Dendritic cell treated with granulocyte-macrophage colony-stimulating factor and Interleukin-4, amounts not matched to agents 40 ng/mL and 50 ng/mL, for 4 days (primary cell): ENCODE measurements around the gene KIF5A.
"Not testable (repeated sequence)": the region's sequence is repeated elsewhere in the genome, so short reads cannot be mapped to it uniquely, and the experiment has no call there.

ENCODE experiments used
- H3K27ac Mint-ChIP-seq: one replicate; pipeline ENCODE4 v1.8.0; 2022; ENCODE audit warnings: mild to moderate bottlenecking, mixed read lengths
- H3K27me3 Mint-ChIP-seq: one replicate; pipeline ENCODE4 v1.8.0; 2022; ENCODE audit warnings: mild to moderate bottlenecking, mixed read lengths
- H3K36me3 Mint-ChIP-seq: one replicate; pipeline ENCODE4 v1.8.0; 2022; ENCODE audit warnings: low read depth, mixed read lengths
- H3K4me1 Mint-ChIP-seq: one replicate; pipeline ENCODE4 v1.8.0; 2022; ENCODE audit warnings: low read depth, mixed read lengths
- H3K4me3 Mint-ChIP-seq: one replicate; pipeline ENCODE4 v1.8.0; 2022; ENCODE audit warnings: mild to moderate bottlenecking, moderate library complexity, mixed read lengths
- H3K9me3 Mint-ChIP-seq: one replicate; pipeline ENCODE4 v1.8.0; 2022; ENCODE audit warnings: mixed read lengths
- intact Hi-C: fragments of 100-400 bp; cut with micrococcal nuclease; formaldehyde crosslinking; loops from one replicate; pipeline ENCODE4 v1.15.0; 2022

The KIF5A gene

GRCh38 chr12:57583008-57583831, 33.4 kb downstream of the KIF5A start:
- no peak overlapping the region for H3K27ac Mint-ChIP-seq
- peaks cover 25% of the 10 kb centered on the region for H3K4me1 Mint-ChIP-seq
- H3K36me3 Mint-ChIP-seq = no peaks in the 10 kb centered on the region
- H3K4me3 Mint-ChIP-seq = no peak overlapping the region
- H3K9me3 Mint-ChIP-seq = no peaks in the 10 kb centered on the region
- peaks cover 24% of the 10 kb centered on the region for H3K27me3 Mint-ChIP-seq
- intact Hi-C loops = loop anchor here (1.0 to 10.0 kb wide), 3 partner anchors 38 to 322 kb away; no protein-coding TSS in a partner anchor

GRCh38 chr12:57584050-57584449, 34.2 kb downstream of the KIF5A start:
- H3K36me3 Mint-ChIP-seq = no peaks in the 10 kb centered on the region
- H3K27me3 Mint-ChIP-seq = peaks cover 20% of the 10 kb centered on the region
- H3K4me3 Mint-ChIP-seq = no peak overlapping the region
- intact Hi-C loops = loop anchor here (5.0 to 10.0 kb wide), 2 partner anchors 158 to 321 kb away; no protein-coding TSS in a partner anchor
- H3K9me3 Mint-ChIP-seq = no peaks in the 10 kb centered on the region
- no peak overlapping the region for H3K27ac Mint-ChIP-seq
- H3K4me1 Mint-ChIP-seq = peaks cover 25% of the 10 kb centered on the region

- H3K27ac Mint-ChIP-seq = no peak overlapping the region
- intact Hi-C loops = loop anchor here (5.0 to 10.0 kb wide), 2 partner anchors 158 to 320 kb away; no protein-coding TSS in a partner anchor
- H3K4me3 Mint-ChIP-seq = no peak overlapping the region
- peaks cover 20% of the 10 kb centered on the region for H3K27me3 Mint-ChIP-seq
- H3K9me3 Mint-ChIP-seq = no peaks in the 10 kb centered on the region
- peaks cover 25% of the 10 kb centered on the region for H3K4me1 Mint-ChIP-seq
- no peaks in the 10 kb centered on the region for H3K36me3 Mint-ChIP-seq
Observed at GRCh38 chr12:57584690-57585089, 34.8 kb downstream of the KIF5A start.

GRCh38 chr12:57585156-57585555, 35.3 kb downstream of the KIF5A start:
- H3K4me3 Mint-ChIP-seq = no peak overlapping the region
- no peak overlapping the region for H3K27ac Mint-ChIP-seq
- H3K4me1 Mint-ChIP-seq = peaks cover 26% of the 10 kb centered on the region
- no peaks in the 10 kb centered on the region for H3K36me3 Mint-ChIP-seq
- intact Hi-C loops = loop anchor here (10.0 kb wide), 1 partner anchor 320 kb away; no protein-coding TSS in a partner anchor
- H3K27me3 Mint-ChIP-seq = peaks cover 18% of the 10 kb centered on the region
- no peaks in the 10 kb centered on the region for H3K9me3 Mint-ChIP-seq

- intact Hi-C loops = loop anchor here (10.0 kb wide), 1 partner anchor 319 kb away; no protein-coding TSS in a partner anchor
- Mint-ChIP-seq H3K4me3 (no peak overlapping the region), H3K9me3 (no peaks in the 10 kb centered on the region), H3K27ac (no peak overlapping the region), H3K27me3 (peaks cover 17% of the 10 kb centered on the region), H3K4me1 (peaks cover 31% of the 10 kb centered on the region), H3K36me3 (peaks cover 1% of the 10 kb centered on the region)
Observed at GRCh38 chr12:57586128-57586527, 36.3 kb downstream of the KIF5A start.

- H3K9me3 Mint-ChIP-seq = no peaks in the 10 kb centered on the region
- intact Hi-C loops = loop anchor here (10.0 kb wide), 1 partner anchor 318 kb away; no protein-coding TSS in a partner anchor
- peaks cover 8% of the 10 kb centered on the region for H3K36me3 Mint-ChIP-seq
- H3K27me3 Mint-ChIP-seq = peaks cover 20% of the 10 kb centered on the region
- H3K27ac Mint-ChIP-seq = no peak overlapping the region
- H3K4me1 Mint-ChIP-seq = peaks cover 38% of the 10 kb centered on the region
- no peak overlapping the region for H3K4me3 Mint-ChIP-seq
Observed at GRCh38 chr12:57586832-57587429, 37.1 kb downstream of the KIF5A start.

- not testable (repeated sequence) for H3K27me3 Mint-ChIP-seq, H3K9me3 Mint-ChIP-seq, H3K4me3 Mint-ChIP-seq, H3K36me3 Mint-ChIP-seq, H3K27ac Mint-ChIP-seq
- intact Hi-C loops = loop anchor here (10.0 kb wide), 1 partner anchor 316 kb away; no protein-coding TSS in a partner anchor
- peaks cover 38% of the 10 kb centered on the region for H3K4me1 Mint-ChIP-seq
Observed at GRCh38 chr12:57588951-57589610, 39.2 kb downstream of the KIF5A start.

GRCh38 chr12:57590479-57590863, 40.6 kb downstream of the KIF5A start:
- H3K36me3 Mint-ChIP-seq = peaks cover 14% of the 10 kb centered on the region
- peak overlapping the region; percentile 92 for H3K4me3 Mint-ChIP-seq
- intact Hi-C loops = no loop called here
- H3K4me1 Mint-ChIP-seq = peaks cover 25% of the 10 kb centered on the region
- peak overlapping the region; percentile 69 for H3K27ac Mint-ChIP-seq
- peaks cover 5% of the 10 kb centered on the region for H3K27me3 Mint-ChIP-seq
- no peaks in the 10 kb centered on the region for H3K9me3 Mint-ChIP-seq

GRCh38 chr12:57590864-57591781, 41.3 kb downstream of the KIF5A start, which contains the start of gene PIP4K2C:
Gene PIP4K2C (plus strand): TSS chr12:57591192. CDS start chr12:57591290, 98 bp downstream.
- peaks cover 25% of the 10 kb centered on the region for H3K4me1 Mint-ChIP-seq
- peaks cover 3% of the 10 kb centered on the region for H3K27me3 Mint-ChIP-seq
- H3K9me3 Mint-ChIP-seq = no peaks in the 10 kb centered on the region
- H3K27ac Mint-ChIP-seq = peak within 1 kb of the TSS; percentile 69
- peak within 1 kb of the TSS; percentile 92 for H3K4me3 Mint-ChIP-seq
- H3K36me3 Mint-ChIP-seq = peaks cover 20% of the 10 kb centered on the region
- intact Hi-C loops = no loop called here

GRCh38 chr12:57591782-57592325, 42.0 kb downstream of the KIF5A start:
- peak overlapping the region; percentile 69 for H3K27ac Mint-ChIP-seq
- H3K9me3 Mint-ChIP-seq = no peaks in the 10 kb centered on the region
- peaks cover 28% of the 10 kb centered on the region for H3K36me3 Mint-ChIP-seq
- peaks cover 25% of the 10 kb centered on the region for H3K4me1 Mint-ChIP-seq
- intact Hi-C loops = no loop called here
- peaks cover 3% of the 10 kb centered on the region for H3K27me3 Mint-ChIP-seq
- H3K4me3 Mint-ChIP-seq = peak overlapping the region; percentile 92

- no peak overlapping the region for H3K4me3 Mint-ChIP-seq
- H3K4me1 Mint-ChIP-seq = peaks cover 25% of the 10 kb centered on the region
- intact Hi-C loops = no loop called here
- peaks cover 36% of the 10 kb centered on the region for H3K36me3 Mint-ChIP-seq
- no peaks in the 10 kb centered on the region for H3K9me3 Mint-ChIP-seq
- H3K27me3 Mint-ChIP-seq = peaks cover 3% of the 10 kb centered on the region
- H3K27ac Mint-ChIP-seq = no peak overlapping the region
Observed at GRCh38 chr12:57592551-57593165, 42.8 kb downstream of the KIF5A start.

GRCh38 chr12:57593187-57593586, 43.3 kb downstream of the KIF5A start:
- H3K4me1 Mint-ChIP-seq = peaks cover 25% of the 10 kb centered on the region
- H3K27ac Mint-ChIP-seq = no peak overlapping the region
- peaks cover 3% of the 10 kb centered on the region for H3K27me3 Mint-ChIP-seq
- H3K9me3 Mint-ChIP-seq = no peaks in the 10 kb centered on the region
- intact Hi-C loops = no loop called here
- H3K4me3 Mint-ChIP-seq = no peak overlapping the region
- H3K36me3 Mint-ChIP-seq = peaks cover 40% of the 10 kb centered on the region
